NCI-H2029 treated with DMSO at 0.1 percent for 48 hours (cell line): Measurements from ENCODE around the gene CHDH.

Source experiments
- DNase-seq: peaks from one replicate; lab custom pipeline; 2025; lab: John Stamatoyannopoulos, UW

The CHDH gene

GRCh38 chr3:53849916-53850315, 3.7 kb upstream of the CHDH start:
- DNase-seq = no peak

- DNase-seq = no peak
These were observed 584 bp upstream of the CHDH start for GRCh38 chr3:53846851-53847155.

- DNase-seq = no peak
These were observed 412 bp downstream of the CHDH start for GRCh38 chr3:53845881-53846133.

- DNase-seq = no peak
These were observed 927 bp downstream of the CHDH start for GRCh38 chr3:53845103-53845880.

GRCh38 chr3:53844262-53845102, 1.7 kb downstream of the CHDH start:
- no peak for DNase-seq

GRCh38 chr3:53843195-53844177, 2.7 kb downstream of the CHDH start:
- DNase-seq = no peak

GRCh38 chr3:53842436-53843194, 3.6 kb downstream of the CHDH start:
- DNase-seq = peak; percentile 56

GRCh38 chr3:53841296-53841695, 4.9 kb downstream of the CHDH start:
- no peak for DNase-seq

- no peak for DNase-seq
These were observed 8.9 kb downstream of the CHDH start for GRCh38 chr3:53837331-53837730.

GRCh38 chr3:53836084-53836872, 9.9 kb downstream of the CHDH start:
- DNase-seq = no peak

- no peak for DNase-seq
These were observed 11.0 kb downstream of the CHDH start for GRCh38 chr3:53835257-53835656.

- DNase-seq = no peak
These were observed 11.7 kb downstream of the CHDH start for GRCh38 chr3:53834429-53835095.

GRCh38 chr3:53833700-53834099, 12.5 kb downstream of the CHDH start:
- DNase-seq = no peak

- DNase-seq = no peak
These were observed 13.1 kb downstream of the CHDH start for GRCh38 chr3:53833053-53833645.

- no peak for DNase-seq
These were observed 15.3 kb downstream of the CHDH start for GRCh38 chr3:53830944-53831343.

GRCh38 chr3:53829605-53830004, 16.6 kb downstream of the CHDH start:
- no peak for DNase-seq

GRCh38 chr3:53828581-53828980, 17.6 kb downstream of the CHDH start:
- no peak for DNase-seq

- DNase-seq = no peak
These were observed 20.2 kb downstream of the CHDH start for GRCh38 chr3:53826048-53826447.

- DNase-seq = no peak
These were observed 21.4 kb downstream of the CHDH start for GRCh38 chr3:53824795-53825194.
